HG02623 (cell line): ENCODE measurements around the gene TRPM2.

ENCODE experiments used
- ATAC-seq: cut with Tn5 transposase; IDR thresholded peaks from one replicate; pipeline ENCODE4 v1.9.1; 2021; ENCODE audit warnings: moderate library complexity; ENCODE audit not compliant: unreplicated experiment

The TRPM2 gene

GRCh38 chr21:44321846-44322450 lies 31.5 kb upstream of the TRPM2 start:
- no peak for ATAC-seq

DNA sequence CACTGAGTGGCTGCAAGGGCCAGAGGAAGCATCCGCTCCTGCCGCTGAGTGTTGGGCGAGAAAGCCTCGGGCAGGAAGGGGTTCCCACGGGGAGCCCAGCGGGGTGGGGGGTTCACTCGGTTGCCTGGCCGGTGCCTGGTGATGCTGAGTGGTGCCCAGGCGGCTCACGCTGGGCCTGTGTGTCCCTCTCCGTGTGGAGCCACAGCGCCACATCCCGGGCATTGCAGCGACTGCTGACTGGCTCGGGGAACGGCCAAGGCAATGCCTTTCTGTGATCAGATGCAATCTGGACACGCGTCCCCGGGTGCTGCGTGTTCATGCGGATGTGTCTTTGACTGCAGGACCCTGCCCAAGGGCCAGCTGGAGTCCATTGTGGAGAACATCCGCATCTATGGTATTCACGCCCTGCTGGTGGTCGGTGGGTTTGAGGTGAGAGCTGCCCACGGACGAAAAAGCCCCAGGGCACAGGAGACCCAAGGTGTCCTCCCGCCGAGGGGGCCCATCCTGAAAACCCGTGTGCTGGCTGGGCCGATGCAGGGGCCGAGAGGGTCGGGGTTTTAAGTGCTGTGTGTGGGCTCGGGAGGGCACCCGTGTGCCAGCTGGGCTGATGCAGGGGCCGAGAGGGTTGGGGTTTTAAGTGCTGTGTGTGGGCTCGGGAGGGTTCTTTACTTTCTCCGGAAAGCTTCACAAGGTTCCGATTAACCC lies 30.6 kb upstream of the TRPM2 start:
- no peak for ATAC-seq

DNA sequence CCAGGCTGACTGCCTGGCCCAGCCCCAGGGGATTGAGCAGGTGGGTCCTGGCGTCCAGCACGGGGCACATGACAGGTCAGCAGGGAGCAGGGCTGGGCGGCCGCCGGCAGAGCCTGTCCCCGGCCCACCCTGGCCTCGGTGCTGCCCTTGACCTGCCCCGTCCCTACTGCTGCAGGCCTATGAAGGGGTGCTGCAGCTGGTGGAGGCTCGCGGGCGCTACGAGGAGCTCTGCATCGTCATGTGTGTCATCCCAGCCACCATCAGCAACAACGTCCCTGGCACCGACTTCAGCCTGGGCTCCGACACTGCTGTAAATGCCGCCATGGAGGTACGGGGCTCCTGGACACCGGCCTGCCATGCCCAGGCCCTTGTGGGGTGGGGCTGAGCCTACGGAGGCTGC lies 29.8 kb upstream of the TRPM2 start:
- no peak for ATAC-seq

DNA sequence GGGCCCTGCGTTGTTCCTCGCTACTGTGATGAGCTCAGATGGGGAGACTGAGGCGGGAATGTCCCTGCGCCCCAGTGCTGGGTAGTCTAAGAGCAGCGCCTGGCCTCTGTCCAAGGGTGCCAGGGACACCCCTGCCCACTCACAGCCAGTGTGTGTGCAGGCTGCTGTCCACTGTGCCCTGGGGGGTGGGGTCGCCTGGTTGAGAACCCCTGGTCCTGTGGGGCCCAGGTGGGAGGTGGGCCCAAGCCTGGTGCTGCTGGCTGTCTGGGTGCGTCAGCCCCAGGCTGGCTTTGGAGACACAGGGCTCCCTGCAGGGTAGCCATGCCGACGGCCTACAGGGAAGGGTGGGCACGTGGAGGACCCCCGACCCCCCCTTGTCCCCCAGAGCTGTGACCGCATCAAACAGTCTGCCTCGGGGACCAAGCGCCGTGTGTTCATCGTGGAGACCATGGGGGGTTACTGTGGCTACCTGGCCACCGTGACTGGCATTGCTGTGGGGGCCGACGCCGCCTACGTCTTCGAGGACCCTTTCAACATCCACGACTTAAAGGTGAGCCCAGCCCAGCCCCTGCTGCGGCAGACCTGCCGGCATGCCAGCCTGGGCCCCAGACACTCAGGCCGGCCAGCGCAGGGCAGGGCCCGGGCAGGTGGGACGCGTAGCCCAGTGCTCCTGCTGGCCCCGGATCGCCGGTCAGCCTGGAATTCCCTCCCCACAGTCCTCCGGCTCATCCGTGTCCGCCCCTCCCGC lies 29.1 kb upstream of the TRPM2 start:
- ATAC-seq: no peak

DNA sequence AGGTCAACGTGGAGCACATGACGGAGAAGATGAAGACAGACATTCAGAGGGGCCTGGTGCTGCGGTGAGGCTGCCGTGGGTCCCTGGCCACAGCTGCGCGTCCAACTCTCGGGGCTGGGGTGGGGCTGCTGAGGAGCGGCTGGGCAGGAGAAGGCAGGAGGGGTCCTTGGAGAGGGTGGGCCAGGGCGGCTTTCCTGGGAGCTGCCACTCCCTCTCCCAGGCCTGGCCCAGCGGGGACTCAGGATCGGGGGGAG lies 28.6 kb upstream of the TRPM2 start:
- no peak for ATAC-seq

DNA sequence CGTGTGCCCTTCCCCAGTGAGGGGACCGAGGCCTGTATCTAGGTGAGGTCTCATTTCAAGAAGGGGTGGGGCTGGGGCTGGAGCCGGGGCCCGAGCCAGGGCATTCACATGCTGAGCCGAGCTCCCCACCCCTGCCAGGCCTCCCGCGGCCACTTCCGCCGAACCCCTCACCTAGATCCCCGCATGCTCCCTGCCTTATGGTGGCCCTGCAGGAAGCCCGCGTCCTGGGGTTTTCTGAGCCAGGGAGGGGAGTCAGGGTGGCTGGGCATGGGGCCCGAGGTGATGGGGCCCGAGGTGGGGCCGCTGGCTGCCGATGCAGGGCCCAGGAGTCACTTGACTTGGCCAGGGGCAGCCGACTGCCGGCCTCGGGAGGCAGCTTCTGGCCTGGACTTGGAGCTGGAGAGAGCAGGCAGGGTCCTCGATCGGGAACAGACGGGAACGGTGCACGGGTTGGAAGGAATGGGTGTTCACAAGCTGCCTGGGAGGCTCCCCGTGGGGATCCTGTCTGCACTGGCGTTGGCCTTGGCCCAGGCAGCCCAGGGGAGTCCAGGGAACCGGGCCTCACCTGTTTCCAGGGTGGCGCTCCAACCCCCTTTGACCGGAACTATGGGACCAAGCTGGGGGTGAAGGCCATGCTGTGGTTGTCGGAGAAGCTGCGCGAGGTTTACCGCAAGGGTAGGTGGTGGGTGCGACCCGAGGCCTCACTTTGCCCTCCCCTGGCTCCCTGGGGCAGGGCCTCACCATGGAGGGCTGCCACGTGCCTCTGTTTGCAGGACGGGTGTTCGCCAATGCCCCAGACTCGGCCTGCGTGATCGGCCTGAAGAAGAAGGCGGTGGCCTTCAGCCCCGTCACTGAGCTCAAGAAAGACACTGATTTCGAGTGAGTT lies 27.8 kb upstream of the TRPM2 start:
- no peak for ATAC-seq

GRCh38 chr21:44326272-44326647 lies 27.2 kb upstream of the TRPM2 start:
- ATAC-seq: no peak

GRCh38 chr21:44326716-44327602 lies 26.5 kb upstream of the TRPM2 start:
- no peak for ATAC-seq

DNA sequence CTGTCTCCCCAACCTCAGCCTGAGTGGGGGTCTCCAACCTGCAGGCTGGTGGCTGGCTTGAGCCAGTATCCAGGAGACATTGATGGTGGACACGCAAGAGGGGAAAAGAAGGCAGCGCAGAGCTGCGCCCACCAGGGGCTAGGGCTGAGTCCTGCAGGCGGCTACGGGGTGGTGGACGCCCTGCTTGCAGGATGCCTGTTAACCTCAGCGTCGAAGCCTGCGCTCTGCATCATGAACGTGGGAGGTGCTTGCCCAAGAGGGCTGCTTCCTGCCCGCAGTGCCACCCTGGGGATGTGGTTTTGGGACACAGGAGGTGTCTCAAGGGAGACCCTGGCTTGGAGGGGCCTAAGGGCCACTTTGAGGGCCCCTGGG lies 25.8 kb upstream of the TRPM2 start:
- ATAC-seq: no peak

GRCh38 chr21:44328242-44328895 lies 25.1 kb upstream of the TRPM2 start:
- no peak for ATAC-seq

GRCh38 chr21:44329086-44329889 lies 24.1 kb upstream of the TRPM2 start:
- ATAC-seq: no peak

DNA sequence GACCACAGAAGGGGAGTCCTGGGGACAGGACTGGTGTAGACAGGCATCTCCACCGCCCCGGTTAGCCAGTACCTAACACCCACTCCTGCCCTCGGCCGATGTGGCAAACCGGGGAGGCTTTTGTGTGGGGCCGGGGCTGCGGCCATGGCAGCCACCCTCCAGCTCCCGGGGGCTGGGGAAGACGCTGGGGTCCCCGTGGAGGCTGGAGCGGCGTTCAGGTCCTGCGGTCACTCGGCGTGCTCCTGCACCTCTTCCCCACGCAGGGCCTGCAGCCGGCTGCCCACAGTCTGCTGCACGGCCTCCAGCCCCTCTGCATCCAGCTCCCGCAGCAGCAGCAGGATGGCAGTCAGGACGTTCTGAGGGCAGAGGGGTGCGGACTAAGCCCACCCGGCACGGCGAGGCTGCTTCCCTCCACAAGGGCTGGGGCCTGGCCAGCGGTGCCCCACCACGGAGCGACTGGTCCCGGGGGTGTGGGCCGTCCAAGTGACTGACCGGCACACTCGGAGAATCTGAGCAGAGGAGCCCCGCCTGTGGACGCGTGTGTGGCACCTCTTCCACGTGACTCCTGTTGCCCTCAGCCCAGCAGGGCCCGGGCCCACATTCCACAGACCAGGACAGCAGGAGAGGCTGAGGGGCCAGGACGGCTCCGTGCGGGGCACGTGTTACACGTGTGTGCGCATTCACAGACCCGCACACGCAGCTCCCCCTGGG lies 23.3 kb upstream of the TRPM2 start:
- no peak for ATAC-seq

- no peak for ATAC-seq
Observed at GRCh38 chr21:44330698-44331097, 22.7 kb upstream of the TRPM2 start.

GRCh38 chr21:44331209-44331608 lies 22.2 kb upstream of the TRPM2 start:
- no peak for ATAC-seq

DNA sequence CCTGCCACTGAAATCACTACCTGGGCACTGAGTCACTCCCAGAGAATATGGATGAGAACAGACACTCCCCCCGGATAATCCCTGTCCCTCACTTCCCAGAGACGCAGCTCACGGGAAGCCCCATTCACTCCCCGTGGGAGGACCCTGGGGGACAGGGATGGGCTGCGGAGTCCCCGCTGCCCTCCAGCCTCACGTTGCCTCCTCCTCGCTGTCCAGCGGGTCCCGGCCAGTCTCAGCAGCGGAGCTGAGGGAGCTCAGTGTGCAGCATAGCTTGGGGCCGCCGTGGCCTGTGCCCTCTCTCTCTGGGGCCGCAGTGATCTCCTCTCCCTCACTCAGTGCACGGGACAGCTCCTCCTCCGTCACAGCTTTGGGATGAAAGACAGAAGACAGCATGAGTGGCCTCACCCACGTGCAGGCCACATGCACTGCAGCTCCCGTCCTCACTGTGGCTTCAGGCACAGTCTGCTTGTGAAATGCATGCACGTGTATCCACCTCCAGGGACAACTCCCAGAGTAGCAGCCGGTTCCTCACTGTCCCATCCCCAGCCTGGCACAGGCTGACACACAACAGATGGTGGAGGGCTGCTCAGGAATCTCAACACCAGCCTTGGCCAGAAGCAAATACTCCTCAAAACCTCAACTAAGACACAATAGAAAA lies 21.6 kb upstream of the TRPM2 start:
- ATAC-seq: no peak

DNA sequence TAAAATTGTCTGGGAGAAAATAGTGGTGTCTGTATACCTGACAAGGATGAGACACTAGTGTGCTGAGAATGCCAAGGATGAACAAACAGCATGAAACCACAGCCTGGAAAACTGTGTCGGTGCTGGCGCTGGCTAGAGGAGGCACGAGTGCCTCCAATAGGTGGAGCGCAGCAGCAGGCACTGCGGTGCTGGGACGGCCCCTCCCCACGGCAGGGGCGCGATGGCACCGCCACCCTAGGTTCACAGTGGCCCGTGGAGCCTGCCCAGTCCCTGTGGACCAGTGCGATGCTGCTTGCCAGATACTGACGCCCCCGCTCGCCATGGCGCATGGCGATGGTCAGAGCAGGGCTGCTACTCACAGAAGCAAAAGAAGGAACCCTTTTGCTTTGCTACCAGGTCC lies 21.0 kb upstream of the TRPM2 start:
- no peak for ATAC-seq

DNA sequence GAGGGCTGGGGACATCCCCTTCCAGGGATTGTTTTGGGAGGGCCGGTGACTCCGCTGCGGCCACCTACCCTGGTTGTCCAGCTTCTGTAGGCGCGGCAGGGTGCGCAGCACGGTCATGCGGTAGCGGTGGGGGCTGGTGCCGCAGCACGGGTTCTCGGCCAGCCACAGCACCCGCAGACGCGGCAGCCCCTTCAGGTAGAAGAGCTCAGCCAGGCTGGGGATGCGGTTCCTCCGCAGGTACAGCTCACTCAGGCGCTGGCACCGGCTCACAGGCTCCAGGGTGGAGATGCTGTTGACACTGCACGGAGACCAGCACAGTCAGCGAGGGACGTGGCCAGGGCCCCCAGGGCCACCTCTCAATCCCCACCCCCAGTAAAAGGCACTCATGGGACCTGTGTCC lies 20.5 kb upstream of the TRPM2 start:
- ATAC-seq: no peak
